ENCODE data around the gene NEURL1B. TPM values are rescaled to one million over a fixed set of nuclear protein-coding genes. Genes with fewer than 3 reads are reported as not detected.
"Not testable (repeated sequence)": the region's sequence is repeated elsewhere in the genome, so short reads cannot be mapped to it uniquely, and the experiment has no call there.

The NEURL1B gene
- total and polyA plus RNA-seq, 4 donors: 1.5 to 10.0 (median 5.5) TPM

DNA sequence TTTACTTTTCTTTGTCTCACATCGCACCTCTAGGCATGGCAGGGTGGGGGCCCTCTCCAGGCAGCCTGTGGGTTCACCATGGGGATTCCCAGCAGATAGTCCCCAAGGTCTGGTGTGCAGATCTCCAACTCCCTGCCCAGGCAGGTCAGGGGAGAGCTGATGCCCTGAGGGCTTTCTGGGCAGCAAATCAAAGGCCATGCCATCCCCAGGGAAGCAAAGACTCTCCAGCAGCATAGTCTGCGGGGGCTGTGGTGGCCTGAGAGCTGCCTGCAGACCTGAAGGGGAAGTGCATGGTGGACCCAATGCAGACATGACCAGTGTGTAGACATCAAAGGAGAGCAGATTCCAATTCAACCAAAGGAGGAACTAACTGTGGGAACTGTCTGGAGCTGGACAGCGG, 7.7 kb downstream of the NEURL1B start:
- no peak overlapping the region for H3K27ac ChIP-seq (ENCODE audit: low read depth in 1 of 2, low read length in 2 of 2)
- no peak overlapping the region for H3K4me3 ChIP-seq (ENCODE audit: low read depth in 1 of 3, low read length in 3 of 3)
- no peaks in the 10 kb centered on the region for H3K4me1 ChIP-seq (ENCODE audit: control insufficient read depth in 4 of 4, insufficient read depth in 4 of 4, low read length in 3 of 4)
- no peaks in the 10 kb centered on the region for H3K27me3 ChIP-seq (ENCODE audit: control insufficient read depth in 4 of 4, insufficient read depth in 4 of 4, low read length in 3 of 4)
- H3K9me3 ChIP-seq (ENCODE audit: control insufficient read depth in 4 of 4, low read length in 3 of 4): no peaks in the 10 kb centered on the region
- 81% methylated on average over 3 of the region's 3 CpGs for WGBS
- H3K36me3 ChIP-seq (ENCODE audit: control insufficient read depth in 4 of 4, insufficient read depth in 3 of 4, low read depth in 1 of 4, low read length in 3 of 4): no peaks in the 10 kb centered on the region
- TF ChIP-seq HNF4G (IDR thresholded peaks at IDR 0.05) (no peak), EGR1 (IDR thresholded peaks at IDR 0.05; ENCODE audit: low read depth in 2 of 2) (no peak), TAF1 (conservative IDR thresholded peaks at IDR 0.05) (no peak), GABPA (IDR thresholded peaks at IDR 0.05 in 1 of 2, conservative IDR thresholded peaks at IDR 0.05 in 1 of 2) (no peak)
- TF ChIP-seq, protein P1, sequence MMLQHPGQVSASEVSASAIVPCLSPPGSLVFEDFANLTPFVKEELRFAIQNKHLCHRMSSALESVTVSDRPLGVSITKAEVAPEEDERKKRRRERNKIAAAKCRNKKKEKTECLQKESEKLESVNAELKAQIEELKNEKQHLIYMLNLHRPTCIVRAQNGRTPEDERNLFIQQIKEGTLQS (IDR thresholded peaks at IDR 0.05): no peak
- TF ChIP-seq, protein P2, sequence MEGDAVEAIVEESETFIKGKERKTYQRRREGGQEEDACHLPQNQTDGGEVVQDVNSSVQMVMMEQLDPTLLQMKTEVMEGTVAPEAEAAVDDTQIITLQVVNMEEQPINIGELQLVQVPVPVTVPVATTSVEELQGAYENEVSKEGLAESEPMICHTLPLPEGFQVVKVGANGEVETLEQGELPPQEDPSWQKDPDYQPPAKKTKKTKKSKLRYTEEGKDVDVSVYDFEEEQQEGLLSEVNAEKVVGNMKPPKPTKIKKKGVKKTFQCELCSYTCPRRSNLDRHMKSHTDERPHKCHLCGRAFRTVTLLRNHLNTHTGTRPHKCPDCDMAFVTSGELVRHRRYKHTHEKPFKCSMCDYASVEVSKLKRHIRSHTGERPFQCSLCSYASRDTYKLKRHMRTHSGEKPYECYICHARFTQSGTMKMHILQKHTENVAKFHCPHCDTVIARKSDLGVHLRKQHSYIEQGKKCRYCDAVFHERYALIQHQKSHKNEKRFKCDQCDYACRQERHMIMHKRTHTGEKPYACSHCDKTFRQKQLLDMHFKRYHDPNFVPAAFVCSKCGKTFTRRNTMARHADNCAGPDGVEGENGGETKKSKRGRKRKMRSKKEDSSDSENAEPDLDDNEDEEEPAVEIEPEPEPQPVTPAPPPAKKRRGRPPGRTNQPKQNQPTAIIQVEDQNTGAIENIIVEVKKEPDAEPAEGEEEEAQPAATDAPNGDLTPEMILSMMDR (IDR thresholded peaks at IDR 0.05; ENCODE audit: low read depth, low read length, missing input control): no peak
- TF ChIP-seq, protein P3, sequence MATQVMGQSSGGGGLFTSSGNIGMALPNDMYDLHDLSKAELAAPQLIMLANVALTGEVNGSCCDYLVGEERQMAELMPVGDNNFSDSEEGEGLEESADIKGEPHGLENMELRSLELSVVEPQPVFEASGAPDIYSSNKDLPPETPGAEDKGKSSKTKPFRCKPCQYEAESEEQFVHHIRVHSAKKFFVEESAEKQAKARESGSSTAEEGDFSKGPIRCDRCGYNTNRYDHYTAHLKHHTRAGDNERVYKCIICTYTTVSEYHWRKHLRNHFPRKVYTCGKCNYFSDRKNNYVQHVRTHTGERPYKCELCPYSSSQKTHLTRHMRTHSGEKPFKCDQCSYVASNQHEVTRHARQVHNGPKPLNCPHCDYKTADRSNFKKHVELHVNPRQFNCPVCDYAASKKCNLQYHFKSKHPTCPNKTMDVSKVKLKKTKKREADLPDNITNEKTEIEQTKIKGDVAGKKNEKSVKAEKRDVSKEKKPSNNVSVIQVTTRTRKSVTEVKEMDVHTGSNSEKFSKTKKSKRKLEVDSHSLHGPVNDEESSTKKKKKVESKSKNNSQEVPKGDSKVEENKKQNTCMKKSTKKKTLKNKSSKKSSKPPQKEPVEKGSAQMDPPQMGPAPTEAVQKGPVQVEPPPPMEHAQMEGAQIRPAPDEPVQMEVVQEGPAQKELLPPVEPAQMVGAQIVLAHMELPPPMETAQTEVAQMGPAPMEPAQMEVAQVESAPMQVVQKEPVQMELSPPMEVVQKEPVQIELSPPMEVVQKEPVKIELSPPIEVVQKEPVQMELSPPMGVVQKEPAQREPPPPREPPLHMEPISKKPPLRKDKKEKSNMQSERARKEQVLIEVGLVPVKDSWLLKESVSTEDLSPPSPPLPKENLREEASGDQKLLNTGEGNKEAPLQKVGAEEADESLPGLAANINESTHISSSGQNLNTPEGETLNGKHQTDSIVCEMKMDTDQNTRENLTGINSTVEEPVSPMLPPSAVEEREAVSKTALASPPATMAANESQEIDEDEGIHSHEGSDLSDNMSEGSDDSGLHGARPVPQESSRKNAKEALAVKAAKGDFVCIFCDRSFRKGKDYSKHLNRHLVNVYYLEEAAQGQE (IDR thresholded peaks at IDR 0.05): no peak
- DNase-seq (ENCODE audit: low spot score): no peak
- no peak overlapping the region for H3K9ac ChIP-seq (ENCODE audit: low read depth in 1 of 2, low read length in 2 of 2)

DNA sequence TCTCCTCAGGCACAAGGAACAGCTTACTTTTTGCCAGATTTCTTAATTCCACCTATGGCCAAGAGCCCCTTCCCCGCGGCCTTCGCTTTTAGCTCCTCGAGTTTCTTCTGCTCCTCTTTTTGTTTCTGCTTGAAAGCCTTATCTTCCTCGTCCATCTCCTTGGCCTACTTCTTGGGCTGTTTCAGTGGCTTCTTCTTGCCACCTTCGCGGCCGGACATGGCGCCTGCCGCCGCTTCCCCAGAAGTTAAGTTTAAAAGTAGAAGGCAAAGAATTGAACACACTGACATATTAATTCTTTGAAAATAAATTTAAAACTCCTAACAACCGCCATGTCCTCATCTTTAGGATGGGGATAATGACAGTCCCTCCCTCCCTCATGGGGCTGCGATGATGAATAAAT, 15.4 kb downstream of the NEURL1B start:
- not testable (repeated sequence) for DNase-seq (ENCODE audit: low spot score); H3K27ac ChIP-seq (ENCODE audit: low read depth in 1 of 2, low read length in 2 of 2); H3K9me3 ChIP-seq (ENCODE audit: control insufficient read depth in 4 of 4, low read length in 3 of 4); H3K9ac ChIP-seq (ENCODE audit: low read depth in 1 of 2, low read length in 2 of 2); H3K27me3 ChIP-seq (ENCODE audit: control insufficient read depth in 4 of 4, insufficient read depth in 4 of 4, low read length in 3 of 4); H3K4me3 ChIP-seq (ENCODE audit: low read depth in 1 of 3, low read length in 3 of 3); H3K36me3 ChIP-seq (ENCODE audit: control insufficient read depth in 4 of 4, insufficient read depth in 3 of 4, low read depth in 1 of 4, low read length in 3 of 4)
- 95% methylated on average over 13 of the region's 13 CpGs for WGBS
- H3K4me1 ChIP-seq (ENCODE audit: control insufficient read depth in 4 of 4, insufficient read depth in 4 of 4, low read length in 3 of 4): peaks cover 9 to 27% (median 25%) of the 10 kb centered on the region in 4 donors

DNA sequence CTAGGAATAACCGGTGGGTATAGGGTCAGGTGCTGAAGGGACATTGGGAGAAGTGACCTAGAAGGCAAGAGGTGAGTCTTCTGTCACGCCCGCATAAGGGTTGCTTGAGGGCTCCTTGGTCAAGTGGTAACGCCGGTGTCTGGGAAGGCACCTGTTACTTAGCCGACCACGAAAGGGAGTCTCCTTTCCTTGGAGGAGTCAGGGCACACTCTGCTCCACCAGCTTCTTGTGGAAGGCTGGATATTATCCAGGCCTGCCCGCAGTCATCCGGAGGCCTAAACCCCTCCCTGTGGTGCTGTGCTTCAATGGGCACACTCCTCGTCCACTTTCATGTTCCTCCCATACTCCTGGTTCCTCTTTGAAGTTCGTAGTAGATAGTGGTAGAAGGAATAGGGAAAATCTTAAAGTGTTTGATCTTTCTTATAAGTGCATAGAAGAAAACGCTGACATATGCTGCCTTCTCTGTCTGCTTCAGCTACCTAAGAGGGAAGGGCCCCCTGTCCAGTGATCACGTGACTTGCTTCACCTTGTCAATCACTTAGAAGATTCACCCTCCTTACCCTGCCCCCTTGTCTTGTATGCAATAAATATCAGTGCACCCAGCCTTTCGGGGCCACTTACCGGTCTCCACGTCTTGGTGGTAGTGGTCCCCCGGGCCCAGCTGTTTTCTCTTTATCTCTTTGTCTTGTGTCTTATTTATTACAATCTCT, 16.6 kb downstream of the NEURL1B start:
- not testable (repeated sequence) for H3K27ac ChIP-seq (ENCODE audit: low read depth in 1 of 2, low read length in 2 of 2); DNase-seq (ENCODE audit: low spot score); H3K9ac ChIP-seq (ENCODE audit: low read depth in 1 of 2, low read length in 2 of 2); H3K4me3 ChIP-seq (ENCODE audit: low read depth in 1 of 3, low read length in 3 of 3); H3K27me3 ChIP-seq (ENCODE audit: control insufficient read depth in 4 of 4, insufficient read depth in 4 of 4, low read length in 3 of 4); H3K36me3 ChIP-seq (ENCODE audit: control insufficient read depth in 4 of 4, insufficient read depth in 3 of 4, low read depth in 1 of 4, low read length in 3 of 4); H3K9me3 ChIP-seq (ENCODE audit: control insufficient read depth in 4 of 4, low read length in 3 of 4)
- WGBS: 90% methylated on average over 17 of the region's 17 CpGs
- peaks cover 9 to 30% (median 27%) of the 10 kb centered on the region in 4 donors for H3K4me1 ChIP-seq (ENCODE audit: control insufficient read depth in 4 of 4, insufficient read depth in 4 of 4, low read length in 3 of 4)
